Activated CD8-positive, alpha-beta T cell treated with anti-CD3 and anti-CD28 coated beads, Interleukin-2, amount 10 ng/mL, durations not matched to agents 7 days and 5 days (primary cell): ENCODE results near the gene TLCD5. TPM values are rescaled to one million over a fixed set of nuclear protein-coding genes. Genes with fewer than 3 reads are reported as not detected.

ENCODE experiments used
- ATAC-seq: fragments of 150-1000 bp; cut with Tn5 transposase; one replicate; pipeline ENCODE4 v1.10.0; 2021; ENCODE audit warnings: moderate library complexity
- CTCF ChIA-PET: fragments of 350-600 bp; sonication (Branson Sonifier 250); formaldehyde crosslinking; loops from one replicate; lab custom pipeline; 2021; ENCODE audit warnings: antibody characterized with exemption; lab: Charles Lee
- POLR2A ChIA-PET: fragments of 350-600 bp; sonication (Branson Sonifier 250); formaldehyde crosslinking; loops from one replicate; lab custom pipeline; 2021; ENCODE audit warnings: antibody characterized with exemption; lab: Charles Lee
- DNase-seq: peaks from one replicate; pipeline ENCODE4 v3.0.0-alpha.2; 2020
- H3K27ac Mint-ChIP-seq: one replicate; pipeline ENCODE4 v1.8.0; 2021; ENCODE audit warnings: mild to moderate bottlenecking, mixed read lengths
- H3K27me3 Mint-ChIP-seq: one replicate; pipeline ENCODE4 v1.8.0; 2021; ENCODE audit warnings: low read depth, mixed read lengths
- H3K36me3 Mint-ChIP-seq: one replicate; pipeline ENCODE4 v1.8.0; 2021; ENCODE audit warnings: low read depth, mixed read lengths
- H3K4me1 Mint-ChIP-seq: one replicate; pipeline ENCODE4 v1.8.0; 2021; ENCODE audit warnings: low read depth, mixed read lengths
- H3K4me3 Mint-ChIP-seq: one replicate; pipeline ENCODE4 v1.8.0; 2021; ENCODE audit warnings: mild to moderate bottlenecking, mixed read lengths
- H3K9me3 Mint-ChIP-seq: one replicate; pipeline ENCODE4 v1.8.0; 2022; ENCODE audit warnings: mixed read lengths; ENCODE audit not compliant: insufficient read depth
- total RNA-seq, 2 experiments: library from RNA; stranded (reverse); gene quantifications; one replicate each; pipeline ENCODE4 v1.2.3, GENCODE V29; 2021

Gene TLCD5
- total RNA-seq, 2 experiments from 2014 or later = 0.08 TPM

DNA sequence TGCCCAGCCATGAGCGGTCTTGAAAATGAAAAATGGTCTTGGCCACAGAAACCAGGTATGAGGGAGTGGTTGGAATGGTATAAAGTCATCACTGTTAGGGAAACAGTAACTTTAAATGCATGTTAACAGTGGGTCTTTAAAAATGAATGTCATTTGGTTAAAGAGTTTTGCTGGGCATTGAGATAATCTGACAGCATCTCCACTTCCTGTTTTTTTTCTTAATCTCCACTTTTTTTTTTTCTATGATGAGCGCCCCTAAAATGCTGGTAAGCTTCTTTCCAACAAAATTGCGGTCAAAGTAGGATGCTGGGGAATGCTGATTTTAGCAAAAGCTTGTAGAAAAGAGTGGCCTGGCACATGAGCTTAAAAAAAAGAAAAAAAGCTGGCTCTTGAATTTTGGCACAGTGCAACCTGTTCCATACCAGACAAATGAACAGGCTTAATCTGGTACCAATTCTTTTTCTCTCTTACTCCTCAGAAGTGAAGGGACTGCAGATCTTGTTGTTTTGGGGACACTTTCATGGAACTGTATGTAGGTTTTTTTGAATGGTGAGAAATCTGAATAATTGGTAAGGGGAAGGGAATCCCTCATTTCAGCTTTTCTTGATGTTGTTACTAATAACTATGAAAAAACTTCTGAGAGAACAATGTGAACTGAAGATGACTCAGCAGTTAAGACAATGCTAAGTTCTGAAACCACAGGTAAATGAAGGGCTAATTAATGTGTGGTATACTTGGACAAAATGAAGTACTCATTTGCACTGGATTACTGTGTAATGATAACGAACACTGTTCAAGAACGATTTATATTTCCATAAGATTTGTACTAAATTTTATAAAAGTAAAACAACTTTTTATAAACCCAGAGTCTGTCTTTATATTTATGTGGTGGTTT lies 8.0 kb downstream of the TLCD5 start:
- Mint-ChIP-seq H3K9me3 (no peaks in the 10 kb centered on the region), H3K36me3 (peaks cover 2% of the 10 kb centered on the region), H3K4me1 (peaks cover 16% of the 10 kb centered on the region), H3K27me3 (peaks cover 45% of the 10 kb centered on the region), H3K4me3 (no peak overlapping the region), H3K27ac (no peak overlapping the region)
- ATAC-seq (no peak), DNase-seq (no peak)
- POLR2A ChIA-PET = no interaction called here
- CTCF ChIA-PET = interaction anchor here (0.9 to 1.2 kb wide), 3 partner anchors 17 to 352 kb away, joined by 3 read pairs; no protein-coding TSS in a partner anchor

DNA sequence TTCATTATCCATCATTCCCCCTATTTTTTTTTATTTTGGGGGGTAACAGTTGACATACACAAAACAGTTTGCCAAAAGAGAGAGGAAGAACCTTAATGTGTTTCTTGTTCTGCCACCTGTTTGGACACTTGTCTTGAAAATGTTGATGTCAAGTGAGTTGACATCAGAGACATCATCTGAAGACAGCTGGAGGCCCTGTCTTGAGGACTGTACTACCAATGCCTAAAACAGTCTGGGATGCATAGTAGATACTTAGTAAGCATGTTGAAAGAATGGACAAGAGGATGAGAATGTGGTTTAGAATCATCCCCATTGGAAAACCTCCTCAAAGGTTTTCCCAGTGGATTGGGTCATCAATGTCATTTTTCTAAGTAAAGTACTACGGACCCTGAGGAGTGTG lies 8.7 kb downstream of the TLCD5 start:
- H3K27me3 Mint-ChIP-seq = peaks cover 47% of the 10 kb centered on the region
- DNase-seq (no peak), ATAC-seq (no peak)
- H3K4me1 Mint-ChIP-seq = peaks cover 20% of the 10 kb centered on the region
- ChIA-PET CTCF (interaction anchor here (0.7 to 1.9 kb wide), 8 partner anchors 7 to 351 kb away, joined by 3 to 8 read pairs (median 3); no protein-coding TSS in a partner anchor), POLR2A (no interaction called here)
- H3K36me3 Mint-ChIP-seq = peaks cover 2% of the 10 kb centered on the region
- H3K9me3 Mint-ChIP-seq = no peaks in the 10 kb centered on the region
- no peak overlapping the region for H3K27ac Mint-ChIP-seq
- H3K4me3 Mint-ChIP-seq = no peak overlapping the region

DNA sequence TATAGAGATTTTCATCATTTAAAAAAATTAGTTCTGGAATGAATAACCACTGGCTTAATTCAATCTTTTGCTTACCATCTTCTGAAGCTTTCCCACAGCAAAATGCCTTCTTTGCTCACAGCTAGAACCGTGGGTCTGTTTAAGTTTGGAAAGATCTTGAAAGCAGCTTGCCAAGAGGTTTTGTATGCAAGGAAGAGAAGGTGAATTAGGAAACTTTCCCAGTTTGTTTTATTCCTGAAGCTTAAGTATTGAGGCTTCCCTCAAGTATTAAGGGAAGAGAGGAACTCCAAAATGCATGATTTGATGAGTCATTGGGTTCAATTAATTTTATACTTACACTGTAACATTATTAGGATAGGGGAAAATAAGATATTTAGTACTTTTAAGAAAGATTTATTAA lies 9.2 kb downstream of the TLCD5 start:
- ATAC-seq (no peak), DNase-seq (no peak)
- Mint-ChIP-seq H3K36me3 (peaks cover 2% of the 10 kb centered on the region), H3K9me3 (no peaks in the 10 kb centered on the region), H3K27me3 (peaks cover 48% of the 10 kb centered on the region), H3K4me3 (no peak overlapping the region), H3K4me1 (peaks cover 21% of the 10 kb centered on the region), H3K27ac (no peak overlapping the region)
- ChIA-PET POLR2A (no interaction called here), CTCF (interaction anchor here (0.7 to 1.9 kb wide), 12 partner anchors 8 to 351 kb away, joined by 3 to 8 read pairs (median 4); no protein-coding TSS in a partner anchor)

DNA sequence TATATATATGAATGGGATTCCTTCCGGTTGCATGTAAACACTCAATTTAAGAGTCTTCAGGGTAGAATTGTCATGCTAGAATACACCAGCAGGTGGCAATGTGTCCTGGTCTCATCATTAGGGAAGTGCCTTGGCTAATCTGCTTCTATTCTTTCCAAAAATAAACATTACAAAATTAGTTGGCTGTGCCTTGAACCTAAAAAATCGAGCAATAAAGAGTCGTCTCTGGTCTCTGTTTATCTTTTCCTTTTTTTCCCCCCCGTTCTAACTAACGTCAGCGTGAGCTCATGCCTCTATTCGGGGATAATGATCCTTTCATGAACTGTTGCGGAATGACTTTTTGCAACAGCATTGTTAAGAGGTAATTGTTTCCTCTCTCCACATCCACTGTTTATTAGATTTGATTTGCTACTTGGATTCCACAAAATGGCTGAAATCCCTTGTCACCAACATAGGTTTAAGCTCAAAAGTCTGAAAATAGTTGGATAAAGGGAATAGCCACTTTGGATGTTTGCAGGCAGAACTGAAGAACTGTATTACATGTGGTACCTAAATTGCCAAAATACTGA lies 9.9 kb downstream of the TLCD5 start:
- Mint-ChIP-seq H3K36me3 (peaks cover 2% of the 10 kb centered on the region), H3K9me3 (no peaks in the 10 kb centered on the region), H3K4me1 (peaks cover 28% of the 10 kb centered on the region), H3K27ac (no peak overlapping the region), H3K27me3 (peaks cover 49% of the 10 kb centered on the region), H3K4me3 (peak overlapping the region; percentile 55)
- ATAC-seq (no peak), DNase-seq (peak; percentile 79)
- ChIA-PET CTCF (interaction anchor here (0.7 to 1.9 kb wide), 23 partner anchors 9 to 350 kb away, joined by 3 to 8 read pairs (median 3); partner anchors contain the start of genes GRIK4 and TLCD5), POLR2A (no interaction called here)

DNA sequence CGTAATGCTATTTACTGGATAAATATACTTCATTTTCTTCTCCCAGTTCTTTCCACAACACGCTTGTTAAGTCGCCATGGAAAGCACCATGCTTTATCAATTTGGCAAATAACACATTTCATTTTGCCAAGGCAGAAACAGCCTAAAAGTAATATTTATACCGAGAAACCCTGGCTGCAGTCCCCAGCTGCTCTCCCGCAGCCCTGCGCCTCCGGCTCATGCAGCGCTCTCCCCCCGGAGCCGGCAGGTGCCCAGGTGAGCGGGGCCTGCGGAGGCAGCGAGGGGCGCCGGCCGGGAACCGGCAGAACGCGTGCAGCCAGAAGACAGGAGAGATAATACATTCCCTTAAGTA lies 10.4 kb downstream of the TLCD5 start:
- POLR2A ChIA-PET = no interaction called here
- DNase-seq = no peak

DNA sequence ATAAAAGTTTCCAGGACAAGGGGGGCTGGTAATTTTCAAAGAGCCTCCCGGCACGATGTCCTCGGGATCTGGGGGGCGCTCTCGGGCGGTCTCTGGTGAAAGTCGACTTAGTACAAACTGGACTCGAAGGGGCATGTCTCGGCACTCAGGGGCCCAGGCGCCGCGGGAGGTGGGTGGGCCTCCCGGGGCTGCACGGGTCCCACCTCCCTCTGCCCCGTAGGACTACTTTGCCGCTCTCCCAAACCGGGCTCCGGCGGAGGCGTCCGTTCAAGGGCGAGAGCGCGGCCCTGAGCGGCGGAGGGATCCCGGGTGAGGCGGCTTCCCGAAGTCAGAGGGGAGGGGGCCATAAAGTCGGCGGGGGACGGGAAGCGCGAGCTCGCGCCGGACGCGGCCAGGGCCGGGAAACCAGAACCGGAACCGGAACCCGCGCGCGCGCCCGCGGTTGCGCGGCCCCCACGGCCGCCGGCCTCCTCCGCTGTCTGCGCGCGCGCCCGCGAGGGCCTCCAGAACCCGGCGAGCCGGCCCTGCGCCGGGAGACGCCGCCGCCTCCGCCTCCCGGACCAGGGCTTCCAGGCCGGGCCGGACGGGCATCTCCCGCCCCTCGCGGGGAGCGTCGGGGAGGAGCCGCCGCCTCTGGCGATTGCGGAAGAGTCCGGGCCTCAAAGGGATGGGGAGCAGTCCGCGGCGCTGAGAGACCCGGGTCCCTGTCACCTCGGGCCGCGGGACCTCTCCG lies 11.0 kb downstream of the TLCD5 start, which contains the start of gene ARHGEF12:
Gene ARHGEF12, plus strand, starts transcription at position 506 of the 733 bp plus-strand sequence. CDS start 831 bp downstream, outside the sequence.
- ATAC-seq (peak; percentile 74), DNase-seq (peak; percentile 79)
- H3K9me3 Mint-ChIP-seq = no peaks in the 10 kb centered on the region
- H3K36me3 Mint-ChIP-seq = peaks cover 2% of the 10 kb centered on the region
- POLR2A ChIA-PET = no interaction called here
- H3K27ac Mint-ChIP-seq = peak within 1 kb of the TSS; percentile 70
- peaks cover 29% of the 10 kb centered on the region for H3K4me1 Mint-ChIP-seq
- CTCF ChIA-PET = interaction anchor here (0.7 to 1.9 kb wide), 10 partner anchors 9 to 153 kb away, joined by 3 to 6 read pairs (median 4); partner anchors contain the start of gene TLCD5
- peaks cover 51% of the 10 kb centered on the region for H3K27me3 Mint-ChIP-seq
- peak within 1 kb of the TSS; percentile 85 for H3K4me3 Mint-ChIP-seq

More for the DNA sequence above, 10.4 kb downstream of the TLCD5 start:
- no peaks in the 10 kb centered on the region for H3K9me3 Mint-ChIP-seq
- no peak overlapping the region for H3K27ac Mint-ChIP-seq
- H3K36me3 Mint-ChIP-seq = peaks cover 2% of the 10 kb centered on the region
- H3K4me1 Mint-ChIP-seq = peaks cover 29% of the 10 kb centered on the region
- CTCF ChIA-PET = interaction anchor here (0.7 to 1.9 kb wide), 21 partner anchors 9 to 350 kb away, joined by 3 to 8 read pairs (median 3); partner anchors contain the start of genes GRIK4 and TLCD5
- peak; percentile 28 for ATAC-seq
- peak overlapping the region; percentile 56 for H3K4me3 Mint-ChIP-seq
- H3K27me3 Mint-ChIP-seq = peaks cover 49% of the 10 kb centered on the region

DNA sequence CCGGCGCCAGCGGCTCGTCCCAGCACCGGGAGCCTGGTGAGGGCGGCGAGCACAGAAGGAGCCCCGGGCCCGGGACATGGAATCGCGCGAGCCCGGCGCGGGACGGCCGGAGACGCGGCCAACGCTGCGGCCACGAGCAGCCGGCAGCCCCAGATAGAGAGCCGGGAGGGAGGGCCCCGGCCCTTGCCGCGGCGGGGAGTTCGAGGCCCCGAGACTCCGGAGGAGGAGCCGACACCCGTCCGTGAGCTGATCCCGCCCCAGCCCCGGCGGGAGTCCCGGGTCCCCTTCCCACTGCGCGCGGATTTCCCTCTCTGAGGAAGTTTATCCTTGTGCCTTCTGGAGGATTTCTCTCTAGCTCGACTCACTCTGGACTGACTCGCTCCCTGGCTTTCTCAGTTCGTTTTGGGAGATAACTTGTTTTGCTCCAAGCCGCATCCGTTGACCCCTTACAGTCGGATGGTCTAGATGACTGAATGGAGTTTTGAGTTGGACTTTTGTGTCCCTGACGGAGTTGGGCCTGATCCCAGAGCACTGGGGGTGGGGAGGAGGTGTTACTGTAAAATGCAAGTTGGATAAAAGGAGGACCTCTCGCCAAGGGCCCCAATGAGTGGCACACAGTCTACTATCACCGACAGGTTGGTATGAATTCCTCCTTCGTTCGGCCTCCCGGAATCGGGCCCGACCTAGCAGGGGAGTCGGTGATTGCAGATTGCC lies 11.7 kb downstream of the TLCD5 start:
- DNase-seq (peak; percentile 40), ATAC-seq (peak; percentile 64)
- Mint-ChIP-seq H3K27ac (peak overlapping the region; percentile 70), H3K4me3 (peak overlapping the region; percentile 85), H3K27me3 (peaks cover 52% of the 10 kb centered on the region), H3K9me3 (no peaks in the 10 kb centered on the region), H3K4me1 (peaks cover 32% of the 10 kb centered on the region), H3K36me3 (peaks cover 2% of the 10 kb centered on the region)
- ChIA-PET POLR2A (no interaction called here), CTCF (interaction anchor here (0.7 to 1.7 kb wide), 3 partner anchors 10 to 120 kb away, joined by 3 to 5 read pairs (median 3); no protein-coding TSS in a partner anchor)

DNA sequence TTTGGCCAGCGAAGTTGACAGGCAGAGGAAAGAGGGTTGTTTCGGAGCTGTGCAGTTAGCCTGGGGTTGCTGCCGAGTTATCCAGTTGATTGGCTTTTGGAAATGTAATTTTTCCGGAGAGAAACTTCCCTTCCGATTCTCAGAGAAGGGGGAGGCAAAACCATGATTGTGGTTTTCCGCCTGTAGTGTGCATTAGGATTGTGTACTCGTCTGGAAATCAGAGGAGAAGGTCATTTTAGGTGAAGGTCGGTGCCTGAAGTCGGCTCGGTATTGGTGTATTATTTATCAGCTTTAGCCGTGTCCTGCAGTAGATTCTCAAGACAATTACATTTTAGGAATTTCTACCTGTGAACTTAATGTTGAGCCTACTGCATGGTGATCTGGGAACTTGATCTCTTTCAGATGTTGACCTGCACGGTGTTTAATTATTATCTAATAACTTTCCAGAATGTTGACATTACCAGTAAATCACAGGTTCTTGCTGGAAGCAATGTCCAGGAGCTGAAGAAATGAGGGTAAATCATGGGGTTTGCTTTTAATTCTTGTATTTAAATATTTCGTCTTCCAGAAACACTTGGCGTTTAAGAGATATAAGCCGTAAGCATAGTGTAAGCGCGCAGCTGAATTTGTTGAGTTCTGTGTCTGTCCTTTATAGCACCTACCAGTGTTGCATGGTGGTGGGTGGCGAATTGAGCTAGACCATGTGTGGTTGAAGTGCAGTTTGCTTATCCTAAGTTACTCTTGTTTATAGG lies 12.4 kb downstream of the TLCD5 start:
- ATAC-seq = no peak
- Mint-ChIP-seq H3K36me3 (peaks cover 6% of the 10 kb centered on the region), H3K4me1 (peaks cover 35% of the 10 kb centered on the region), H3K27me3 (peaks cover 58% of the 10 kb centered on the region), H3K4me3 (peak overlapping the region; percentile 85), H3K9me3 (peaks cover 5% of the 10 kb centered on the region), H3K27ac (no peak overlapping the region)
- DNase-seq = no peak
- CTCF ChIA-PET = interaction anchor here (1.3 kb wide), 1 partner anchor 101 kb away, joined by 3 read pairs; no protein-coding TSS in a partner anchor
- POLR2A ChIA-PET = interaction anchor here (0.6 kb wide), 1 partner anchor 955 kb away, joined by 3 read pairs; no protein-coding TSS in a partner anchor

DNA sequence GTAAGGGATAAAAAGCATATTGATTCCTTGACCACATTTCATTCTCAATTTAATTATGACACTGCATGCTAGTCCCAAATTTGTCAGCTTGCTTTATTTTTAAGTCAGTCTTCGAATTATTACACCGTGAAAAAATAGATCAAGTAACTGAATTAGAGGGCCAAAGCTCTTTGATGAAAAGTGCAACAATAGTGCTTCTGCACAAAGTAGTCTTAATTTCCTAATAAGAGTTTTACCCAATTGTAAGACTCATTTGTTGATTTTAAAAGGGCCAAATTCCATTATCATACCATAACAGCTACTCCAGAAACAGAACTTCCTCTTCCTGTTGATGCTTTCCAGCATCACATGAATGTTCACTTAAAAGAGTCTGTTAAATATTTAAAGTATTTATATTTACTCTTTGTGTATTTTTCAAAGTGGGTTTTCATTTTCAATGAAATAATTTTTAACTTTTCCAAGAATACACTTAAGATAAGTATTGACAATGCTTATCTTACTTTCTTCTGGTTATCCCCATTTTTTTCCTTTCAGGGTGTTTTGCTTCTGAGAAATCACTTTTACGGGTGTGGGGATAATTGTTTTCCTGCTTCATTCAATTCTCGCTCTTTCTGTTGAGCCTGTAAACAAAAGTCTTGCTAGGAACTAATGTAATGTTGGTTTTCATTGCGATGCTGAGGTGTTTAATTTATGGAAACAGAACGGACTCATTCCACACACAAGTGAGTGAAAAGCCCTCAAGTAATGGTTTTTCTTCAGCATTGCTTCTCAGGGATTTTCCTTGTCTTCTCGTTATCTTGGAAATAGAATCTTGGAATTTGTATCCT lies 13.2 kb downstream of the TLCD5 start:
- DNase-seq (no peak), ATAC-seq (no peak)
- POLR2A ChIA-PET = interaction anchor here (0.6 kb wide), 1 partner anchor 956 kb away, joined by 3 read pairs; no protein-coding TSS in a partner anchor
- Mint-ChIP-seq H3K27ac (no peak overlapping the region), H3K9me3 (peaks cover 6% of the 10 kb centered on the region), H3K36me3 (peaks cover 6% of the 10 kb centered on the region), H3K4me3 (peak overlapping the region; percentile 85), H3K4me1 (peaks cover 35% of the 10 kb centered on the region), H3K27me3 (peaks cover 53% of the 10 kb centered on the region)
- CTCF ChIA-PET = interaction anchor here (1.3 kb wide), 1 partner anchor 102 kb away, joined by 3 read pairs; no protein-coding TSS in a partner anchor
